LHCN-M2 (cell line): ENCODE results near the gene ITPRIPL2. TPM values are rescaled to one million over a fixed set of nuclear protein-coding genes. Genes with fewer than 3 reads are reported as not detected.

Experiments used
- DNase-seq: peaks from one replicate; pipeline ENCODE4 v3.0.0-alpha.2; 2012; ENCODE audit warnings: low read depth
- polyA plus RNA-seq: library from polyadenylated mRNA; unstranded; fragments of >200 nt; gene quantifications from one replicate; pipeline ENCODE4 v1.2.1, GENCODE V29; 2012; ENCODE audit warnings: missing spikeins
- total RNA-seq: library from RNA; depleted of rRNA; stranded (reverse); fragments of >200 nt; gene quantifications from 2 replicates; pipeline ENCODE4 v1.2.3, GENCODE V29; 2014; rRNA removed

Gene ITPRIPL2
- total RNA-seq, result 37.9 and 42.3 TPM in 2 replicates
- polyA plus RNA-seq, result 8.9 TPM

- DNase-seq, result peak; percentile 89
Observed at GRCh38 chr16:19113577-19114358, at the start of gene ITPRIPL2. Gene ITPRIPL2 (plus strand): TSS chr16:19113964. CDS start chr16:19114462, 498 bp downstream.

- no peak for DNase-seq
Observed at GRCh38 chr16:19066988-19067348, 46.8 kb upstream of the ITPRIPL2 start.

- peak; percentile 100 for DNase-seq
Observed at GRCh38 chr16:19067349-19068236, 46.2 kb upstream of the ITPRIPL2 start, which contains the start of gene COQ7. Gene COQ7 (plus strand): TSS chr16:19067614. CDS start chr16:19067665, 51 bp downstream.

- DNase-seq, result no peak
Observed at GRCh38 chr16:19068237-19068815, 45.4 kb upstream of the ITPRIPL2 start.

GRCh38 chr16:19071811-19072777 lies 41.7 kb upstream of the ITPRIPL2 start:
- peak; percentile 58 for DNase-seq

- DNase-seq, result no peak
Observed at GRCh38 chr16:19073344-19073743, 40.4 kb upstream of the ITPRIPL2 start.

GRCh38 chr16:19073863-19074262 lies 39.9 kb upstream of the ITPRIPL2 start:
- DNase-seq, result no peak

GRCh38 chr16:19075511-19075910 lies 38.3 kb upstream of the ITPRIPL2 start:
- DNase-seq, result no peak

- no peak for DNase-seq
Observed at GRCh38 chr16:19077879-19078278, 35.9 kb upstream of the ITPRIPL2 start.

- no peak for DNase-seq
Observed at GRCh38 chr16:19083670-19084069, 30.1 kb upstream of the ITPRIPL2 start.

- no peak for DNase-seq
Observed at GRCh38 chr16:19084139-19084538, 29.6 kb upstream of the ITPRIPL2 start.

- DNase-seq, result no peak
Observed at GRCh38 chr16:19084879-19085278, 28.9 kb upstream of the ITPRIPL2 start.

GRCh38 chr16:19085679-19086200 lies 28.0 kb upstream of the ITPRIPL2 start:
- peak; percentile 36 for DNase-seq

- DNase-seq, result peak; percentile 85
Observed at GRCh38 chr16:19086322-19087199, 27.2 kb upstream of the ITPRIPL2 start.

GRCh38 chr16:19088341-19088916 lies 25.3 kb upstream of the ITPRIPL2 start:
- no peak for DNase-seq

GRCh38 chr16:19089410-19089955 lies 24.3 kb upstream of the ITPRIPL2 start:
- no peak for DNase-seq

- DNase-seq, result no peak
Observed at GRCh38 chr16:19090916-19091315, 22.8 kb upstream of the ITPRIPL2 start.

- no peak for DNase-seq
Observed at GRCh38 chr16:19092653-19093410, 20.9 kb upstream of the ITPRIPL2 start.
